ENCODE data around the gene MYH14.

- TF ChIP-seq CTCF (conservative IDR thresholded peaks at IDR 0.05; ENCODE audit: low read depth, low read length): no peak
- TF ChIP-seq EZH2 (IDR thresholded peaks at IDR 0.05; ENCODE audit: borderline replicate concordance, low read depth, low read length, poor library complexity, severe bottlenecking): no peak
Measured at GRCh38 chr19:50287331-50287730, 83.9 kb downstream of the MYH14 start.

All from A673 (cell line).